ENCODE data around the gene ANAPC15.

ANAPC15 gene

DNA sequence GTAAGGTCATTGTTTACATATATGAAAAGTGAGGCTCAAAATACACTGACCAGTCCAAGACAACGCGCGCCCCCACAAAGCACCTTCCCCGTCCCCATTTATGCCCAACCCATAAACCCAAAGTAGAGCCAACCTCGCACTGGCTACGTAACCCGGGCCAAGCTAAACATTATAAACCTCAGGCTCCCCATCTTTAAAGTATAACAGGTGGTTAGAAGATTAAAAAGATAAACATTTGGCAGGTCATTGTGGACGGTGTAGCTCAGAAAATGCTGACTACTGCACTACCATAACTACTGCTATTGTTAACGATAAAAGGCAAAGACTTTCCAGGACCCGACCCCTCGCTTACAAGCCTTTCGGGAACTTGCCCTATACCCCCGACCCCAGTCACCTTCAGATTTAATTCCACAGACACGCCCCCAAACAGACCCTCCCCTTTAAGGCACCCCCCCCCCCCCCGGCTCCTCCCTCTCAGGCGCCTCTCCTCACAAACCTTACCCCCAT, 32.6 kb downstream of the ANAPC15 start:
- H3K56ac ChIP-seq (ENCODE audit: low read length): peak overlapping the region; percentile 95
- no peak overlapping the region for H4K8ac ChIP-seq (ENCODE audit: low read depth, low read length)
- H3K4ac ChIP-seq (ENCODE audit: low read depth, low read length): no peak overlapping the region
- H4K5ac ChIP-seq (ENCODE audit: low read length): no peak overlapping the region
- peaks cover 5% of the 10 kb centered on the region for H3K79me1 ChIP-seq (ENCODE audit: low read length)
- H3K23ac ChIP-seq (ENCODE audit: low read length): no peak overlapping the region
- H2AK5ac ChIP-seq (ENCODE audit: low read length): no peak overlapping the region
- H2BK5ac ChIP-seq (ENCODE audit: low read length): no peak overlapping the region
- H3K18ac ChIP-seq (ENCODE audit: low read length): peak overlapping the region; percentile 78
- no peak overlapping the region for H2BK120ac ChIP-seq (ENCODE audit: low read depth, low read length)
- H3K27me3 ChIP-seq (ENCODE audit: insufficient read depth, low read length, poor library complexity): no peaks in the 10 kb centered on the region
- peak overlapping the region; percentile 96 for H3K4me3 ChIP-seq (ENCODE audit: low read length)
- peaks cover 32% of the 10 kb centered on the region for H3K79me2 ChIP-seq (ENCODE audit: control insufficient read depth, insufficient read depth, low read length)
- peak overlapping the region; percentile 92 for H3K9ac ChIP-seq (ENCODE audit: low read length)
- WGBS (ENCODE audit: extremely low coverage, insufficient coverage, low lambda C conversion rate): no CpG with 5 or more reads among the region's 16 CpGs
- H3K4me2 ChIP-seq (ENCODE audit: low read length): peak overlapping the region; percentile 92
- H2BK15ac ChIP-seq (replicated peaks; ENCODE audit: low read depth): no peak overlapping the region
- no peaks in the 10 kb centered on the region for H3K36me3 ChIP-seq (ENCODE audit: control insufficient read depth, insufficient read depth, low read length)
- DNase-seq: no peak
- H3K4me1 ChIP-seq (ENCODE audit: control insufficient read depth, low read depth, low read length): no peaks in the 10 kb centered on the region
- H3K27ac ChIP-seq (ENCODE audit: low read depth, low read length): peak overlapping the region; percentile 88

- WGBS (ENCODE audit: extremely low coverage, insufficient coverage, low lambda C conversion rate): no CpG with 5 or more reads among the region's 6 CpGs
- H2BK120ac ChIP-seq (ENCODE audit: low read depth, low read length): no peak overlapping the region
- H3K56ac ChIP-seq (ENCODE audit: low read length): peak overlapping the region; percentile 30
- no peak overlapping the region for H2BK15ac ChIP-seq (replicated peaks; ENCODE audit: low read depth)
- no peak overlapping the region for H2AK5ac ChIP-seq (ENCODE audit: low read length)
- DNase-seq: no peak
- peak overlapping the region; percentile 38 for H3K9ac ChIP-seq (ENCODE audit: low read length)
- no peak overlapping the region for H3K4me3 ChIP-seq (ENCODE audit: low read length)
- no peak overlapping the region for H4K5ac ChIP-seq (ENCODE audit: low read length)
- no peak overlapping the region for H3K23ac ChIP-seq (ENCODE audit: low read length)
- H3K27me3 ChIP-seq (ENCODE audit: insufficient read depth, low read length, poor library complexity): no peaks in the 10 kb centered on the region
- no peaks in the 10 kb centered on the region for H3K4me1 ChIP-seq (ENCODE audit: control insufficient read depth, low read depth, low read length)
- no peak overlapping the region for H2BK5ac ChIP-seq (ENCODE audit: low read length)
- H4K8ac ChIP-seq (ENCODE audit: low read depth, low read length): no peak overlapping the region
- no peaks in the 10 kb centered on the region for H3K36me3 ChIP-seq (ENCODE audit: control insufficient read depth, insufficient read depth, low read length)
- no peak overlapping the region for H3K18ac ChIP-seq (ENCODE audit: low read length)
- H3K79me2 ChIP-seq (ENCODE audit: control insufficient read depth, insufficient read depth, low read length): peaks cover 39% of the 10 kb centered on the region
- H3K27ac ChIP-seq (ENCODE audit: low read depth, low read length): no peak overlapping the region
- no peak overlapping the region for H3K4ac ChIP-seq (ENCODE audit: low read depth, low read length)
- peaks cover 7% of the 10 kb centered on the region for H3K79me1 ChIP-seq (ENCODE audit: low read length)
- H3K4me2 ChIP-seq (ENCODE audit: low read length): no peak overlapping the region
These were observed 34.0 kb downstream of the ANAPC15 start for GRCh38 chr11:72078477-72078876.

DNA sequence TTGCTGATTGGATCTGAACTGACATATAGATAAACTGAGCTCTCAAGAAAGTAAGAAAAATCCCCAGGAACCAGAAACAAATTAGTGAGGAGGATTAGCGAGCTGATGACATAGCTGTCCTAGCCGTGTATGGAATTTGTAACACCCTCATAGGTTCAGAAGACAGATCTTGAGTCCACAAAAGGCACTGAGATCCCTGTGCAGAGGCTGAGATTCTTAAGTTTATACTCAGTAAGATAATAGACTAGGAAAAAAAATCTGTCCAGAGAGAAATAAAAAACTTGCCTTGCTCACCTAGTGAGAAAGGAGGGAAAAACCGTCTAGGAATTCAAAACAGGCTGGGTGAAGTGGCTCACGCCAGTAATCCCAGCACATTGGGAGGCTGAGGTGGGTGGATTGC, 36.7 kb downstream of the ANAPC15 start:
- Histone ChIP-seq H2BK15ac (replicated peaks; ENCODE audit: low read depth) (no peak overlapping the region), H3K4ac (ENCODE audit: low read depth, low read length) (no peak overlapping the region), H3K27me3 (ENCODE audit: insufficient read depth, low read length, poor library complexity) (no peaks in the 10 kb centered on the region), H3K56ac (ENCODE audit: low read length) (no peak overlapping the region), H3K27ac (ENCODE audit: low read depth, low read length) (no peak overlapping the region), H3K23ac (ENCODE audit: low read length) (no peak overlapping the region), H3K4me1 (ENCODE audit: control insufficient read depth, low read depth, low read length) (peaks cover 6% of the 10 kb centered on the region), H3K79me2 (ENCODE audit: control insufficient read depth, insufficient read depth, low read length) (peaks cover 56% of the 10 kb centered on the region), H2BK120ac (ENCODE audit: low read depth, low read length) (no peak overlapping the region), H3K4me3 (ENCODE audit: low read length) (no peak overlapping the region), H3K4me2 (ENCODE audit: low read length) (no peak overlapping the region), H3K9ac (ENCODE audit: low read length) (no peak overlapping the region), H3K18ac (ENCODE audit: low read length) (no peak overlapping the region), H3K79me1 (ENCODE audit: low read length) (peaks cover 10% of the 10 kb centered on the region), H2AK5ac (ENCODE audit: low read length) (no peak overlapping the region), H4K8ac (ENCODE audit: low read depth, low read length) (no peak overlapping the region), H2BK5ac (ENCODE audit: low read length) (no peak overlapping the region), H4K5ac (ENCODE audit: low read length) (no peak overlapping the region), H3K36me3 (ENCODE audit: control insufficient read depth, insufficient read depth, low read length) (no peaks in the 10 kb centered on the region)
- WGBS (ENCODE audit: extremely low coverage, insufficient coverage, low lambda C conversion rate): no CpG with 5 or more reads among the region's 4 CpGs
- DNase-seq: no peak

DNA sequence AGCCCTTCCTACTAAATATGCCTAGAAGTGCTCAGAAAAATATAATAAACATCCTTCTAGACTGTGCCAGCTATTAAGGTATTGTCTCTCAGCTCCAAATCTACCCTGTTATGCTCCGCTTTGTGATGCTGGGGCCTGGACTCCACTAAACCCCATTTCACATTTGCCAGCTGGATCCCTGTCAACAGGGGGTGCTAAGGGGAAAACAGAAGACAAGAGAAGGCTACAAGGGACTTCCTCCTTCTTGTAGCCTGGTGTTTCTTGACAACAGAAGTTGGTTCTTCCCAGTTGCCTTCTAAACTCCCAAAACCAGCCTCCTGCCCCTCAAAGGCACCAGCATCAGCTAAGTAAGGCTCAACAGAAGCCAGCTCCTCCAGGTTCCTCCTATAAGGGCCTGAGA, 37.4 kb downstream of the ANAPC15 start:
- H3K56ac ChIP-seq (ENCODE audit: low read length): no peak overlapping the region
- H3K18ac ChIP-seq (ENCODE audit: low read length): no peak overlapping the region
- H3K27ac ChIP-seq (ENCODE audit: low read depth, low read length): no peak overlapping the region
- no peak overlapping the region for H4K8ac ChIP-seq (ENCODE audit: low read depth, low read length)
- peaks cover 10% of the 10 kb centered on the region for H3K79me1 ChIP-seq (ENCODE audit: low read length)
- no peak overlapping the region for H3K9ac ChIP-seq (ENCODE audit: low read length)
- no peak overlapping the region for H2BK15ac ChIP-seq (replicated peaks; ENCODE audit: low read depth)
- no peak overlapping the region for H2AK5ac ChIP-seq (ENCODE audit: low read length)
- no peak overlapping the region for H4K5ac ChIP-seq (ENCODE audit: low read length)
- WGBS (ENCODE audit: extremely low coverage, insufficient coverage, low lambda C conversion rate): no CpG with 5 or more reads among the region's 1 CpG
- H3K23ac ChIP-seq (ENCODE audit: low read length): no peak overlapping the region
- H3K4me1 ChIP-seq (ENCODE audit: control insufficient read depth, low read depth, low read length): peaks cover 6% of the 10 kb centered on the region
- no peak overlapping the region for H2BK5ac ChIP-seq (ENCODE audit: low read length)
- no peak overlapping the region for H3K4me2 ChIP-seq (ENCODE audit: low read length)
- H3K36me3 ChIP-seq (ENCODE audit: control insufficient read depth, insufficient read depth, low read length): no peaks in the 10 kb centered on the region
- H3K4me3 ChIP-seq (ENCODE audit: low read length): no peak overlapping the region
- H3K4ac ChIP-seq (ENCODE audit: low read depth, low read length): no peak overlapping the region
- peak; percentile 69 for DNase-seq
- peaks cover 58% of the 10 kb centered on the region for H3K79me2 ChIP-seq (ENCODE audit: control insufficient read depth, insufficient read depth, low read length)
- H2BK120ac ChIP-seq (ENCODE audit: low read depth, low read length): no peak overlapping the region
- H3K27me3 ChIP-seq (ENCODE audit: insufficient read depth, low read length, poor library complexity): no peaks in the 10 kb centered on the region

DNA sequence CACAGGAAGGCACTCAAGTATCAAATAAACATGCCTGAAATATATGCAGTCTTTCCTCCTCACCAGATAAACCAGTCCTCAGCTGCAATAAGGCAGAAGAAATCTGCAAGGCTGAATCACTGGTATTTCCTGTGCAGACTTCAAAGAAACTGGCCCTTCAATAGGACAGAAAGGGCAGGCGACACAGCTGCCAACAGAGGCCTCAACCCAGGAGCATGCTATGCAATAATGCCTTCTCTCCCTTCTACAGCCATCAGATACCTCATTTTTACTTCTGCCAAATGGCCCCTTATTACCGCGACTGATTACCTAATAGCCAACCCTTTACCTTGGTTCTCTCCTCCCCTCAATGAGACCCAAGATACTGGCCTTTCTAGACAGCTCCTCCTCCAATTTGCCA, 40.1 kb downstream of the ANAPC15 start:
- H4K5ac ChIP-seq (ENCODE audit: low read length): no peak overlapping the region
- DNase-seq: peak; percentile 59
- peaks cover 11% of the 10 kb centered on the region for H3K4me1 ChIP-seq (ENCODE audit: control insufficient read depth, low read depth, low read length)
- no peak overlapping the region for H3K18ac ChIP-seq (ENCODE audit: low read length)
- no peak overlapping the region for H2BK120ac ChIP-seq (ENCODE audit: low read depth, low read length)
- H3K23ac ChIP-seq (ENCODE audit: low read length): no peak overlapping the region
- H3K79me2 ChIP-seq (ENCODE audit: control insufficient read depth, insufficient read depth, low read length): peaks cover 42% of the 10 kb centered on the region
- H3K79me1 ChIP-seq (ENCODE audit: low read length): peaks cover 10% of the 10 kb centered on the region
- H2BK15ac ChIP-seq (replicated peaks; ENCODE audit: low read depth): no peak overlapping the region
- no peak overlapping the region for H3K27ac ChIP-seq (ENCODE audit: low read depth, low read length)
- H3K27me3 ChIP-seq (ENCODE audit: insufficient read depth, low read length, poor library complexity): no peaks in the 10 kb centered on the region
- WGBS (ENCODE audit: extremely low coverage, insufficient coverage, low lambda C conversion rate): no CpG with 5 or more reads among the region's 3 CpGs
- H3K4me2 ChIP-seq (ENCODE audit: low read length): no peak overlapping the region
- H3K56ac ChIP-seq (ENCODE audit: low read length): no peak overlapping the region
- H2AK5ac ChIP-seq (ENCODE audit: low read length): no peak overlapping the region
- no peak overlapping the region for H3K9ac ChIP-seq (ENCODE audit: low read length)
- H2BK5ac ChIP-seq (ENCODE audit: low read length): no peak overlapping the region
- H3K4ac ChIP-seq (ENCODE audit: low read depth, low read length): no peak overlapping the region
- no peak overlapping the region for H4K8ac ChIP-seq (ENCODE audit: low read depth, low read length)
- no peaks in the 10 kb centered on the region for H3K36me3 ChIP-seq (ENCODE audit: control insufficient read depth, insufficient read depth, low read length)
- H3K4me3 ChIP-seq (ENCODE audit: low read length): no peak overlapping the region

DNA sequence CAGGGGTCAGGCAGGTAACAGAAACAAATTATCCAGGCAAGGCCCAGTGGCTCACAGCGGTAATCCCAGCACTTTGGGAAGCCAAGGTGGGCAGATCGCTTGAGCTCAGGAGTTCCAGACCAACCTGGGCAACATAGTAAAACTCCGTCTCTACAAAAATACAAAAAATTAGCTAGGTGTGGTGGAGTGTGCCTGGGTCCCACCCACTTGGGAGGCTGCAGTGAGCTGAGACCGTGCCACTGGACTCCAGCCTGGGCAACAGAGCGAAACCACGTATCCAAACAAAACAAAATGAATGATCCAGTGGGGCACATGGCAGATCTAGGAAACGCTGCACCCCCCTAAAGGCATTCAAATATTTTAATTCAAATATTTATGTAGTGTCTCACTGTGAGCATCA, 42.0 kb downstream of the ANAPC15 start:
- Histone ChIP-seq H2BK5ac (ENCODE audit: low read length) (no peak overlapping the region), H2AK5ac (ENCODE audit: low read length) (no peak overlapping the region), H3K18ac (ENCODE audit: low read length) (no peak overlapping the region), H3K4ac (ENCODE audit: low read depth, low read length) (no peak overlapping the region), H3K27ac (ENCODE audit: low read depth, low read length) (no peak overlapping the region), H3K27me3 (ENCODE audit: insufficient read depth, low read length, poor library complexity) (no peaks in the 10 kb centered on the region), H3K56ac (ENCODE audit: low read length) (no peak overlapping the region), H4K8ac (ENCODE audit: low read depth, low read length) (no peak overlapping the region), H2BK15ac (replicated peaks; ENCODE audit: low read depth) (no peak overlapping the region), H3K4me2 (ENCODE audit: low read length) (no peak overlapping the region), H4K5ac (ENCODE audit: low read length) (no peak overlapping the region), H3K79me2 (ENCODE audit: control insufficient read depth, insufficient read depth, low read length) (peaks cover 39% of the 10 kb centered on the region), H3K79me1 (ENCODE audit: low read length) (peaks cover 19% of the 10 kb centered on the region), H3K9ac (ENCODE audit: low read length) (no peak overlapping the region), H3K4me1 (ENCODE audit: control insufficient read depth, low read depth, low read length) (peaks cover 19% of the 10 kb centered on the region), H2BK120ac (ENCODE audit: low read depth, low read length) (no peak overlapping the region), H3K36me3 (ENCODE audit: control insufficient read depth, insufficient read depth, low read length) (no peaks in the 10 kb centered on the region), H3K23ac (ENCODE audit: low read length) (no peak overlapping the region), H3K4me3 (ENCODE audit: low read length) (no peak overlapping the region)
- no peak for DNase-seq
- no CpG with 5 or more reads among the region's 7 CpGs for WGBS (ENCODE audit: extremely low coverage, insufficient coverage, low lambda C conversion rate)
